Right lobe of liver (tissue), 6 donors: ENCODE measurements around the gene PCED1B. TPM values are rescaled to one million over a fixed set of nuclear protein-coding genes. Genes with fewer than 3 reads are reported as not detected.
A peak's percentile ranks its signal among the peaks of the same experiment; 100 is the strongest.

ENCODE experiments used
- ATAC-seq, 4 donors: fragments of 200-7000 bp; cut with Tn5 transposase; one replicate each; pipeline ENCODE4 v1.9.1; 2020; ENCODE audit warnings: mild to moderate bottlenecking in 4 of 4, moderate library complexity in 4 of 4
- DNase-seq, 3 donors: peaks; one replicate each; pipeline ENCODE4 v3.0.0-alpha.2; 2020
- H3K27ac ChIP-seq, 3 donors: fragments of 200-600 bp; one replicate each; pipeline ENCODE4 v1.8.0; 2022
- H3K27me3 ChIP-seq, 2 donors: fragments of 200-600 bp; one replicate each; pipeline ENCODE4 v1.8.0; 2022
- H3K36me3 ChIP-seq, 4 donors: fragments of 200-600 bp; sonication (generic) in 1 of 4; one replicate each; pipeline versions ENCODE4 v1.5.1 to v1.8.0; 2017 to 2022; ENCODE audit warnings: control low read depth in 1 of 4
- H3K4me1 ChIP-seq, 4 donors: fragments of 200-600 bp; sonication (generic) in 1 of 4; one replicate each; pipeline versions ENCODE4 v1.5.1 to v1.8.0; 2017 to 2022; ENCODE audit warnings: control low read depth in 1 of 4
- H3K4me3 ChIP-seq, 3 donors: fragments of 200-600 bp; one replicate each; pipeline ENCODE4 v1.8.0; 2022
- H3K9me3 ChIP-seq, 4 donors: fragments of 200-600 bp; sonication (generic) in 1 of 4; one replicate each; pipeline versions ENCODE4 v1.5.1 to v1.8.0; 2017 to 2022; ENCODE audit warnings: control low read depth in 1 of 4
- POLR2A ChIP-seq: fragments of 450-650 bp; IDR thresholded peaks from one replicate; pipeline ENCODE4 v1.6.1; 2017; ENCODE audit warnings: antibody characterized with exemption, mild to moderate bottlenecking
- WGBS: methylation state at CpG from one replicate; pipeline ENCODE4 v1.1.6; 2018; ENCODE audit warnings: low coverage, low lambda C conversion rate; ENCODE audit not compliant: insufficient coverage; ENCODE audit errors: missing lambda C conversion rate; 5-methylcytosine and 5-hydroxymethylcytosine counted together
- intact Hi-C, 2 donors: fragments of 100-400 bp; cut with DNase I; formaldehyde crosslinking; loops; one replicate each; pipeline versions ENCODE4 v1.11.2 to v1.14.1; 2022
- total RNA-seq, 6 experiments: library from RNA; depleted of rRNA in 2 of 6; stranded (reverse); fragments of >200 nt in 2 of 6; fragmentation: NEBNext Ultra II Directional in 3 of 6; extraction: Animal tissue kit (Norgen Biotek cat#: 25700) in 3 of 6; gene quantifications; one replicate each; pipeline versions ENCODE4 v1.1.0 to v1.2.4, GENCODE V29; 2016 to 2023
- TF ChIP-seq, protein P1 (sequence below), 4 donors: fragments of 200-600 bp in 3 of 4; fragments of 450-650 bp in 1 of 4; IDR thresholded peaks; one replicate each; pipeline versions ENCODE4 v1.5.1 to v1.8.0; 2016 to 2022; ENCODE audit warnings: antibody characterized with exemption in 4 of 4, mild to moderate bottlenecking in 2 of 4
- donor health status: DM: no; HTN: yes; CAD: no.
- donor health status: DM: no; HTN: no; CAD: no.
- donor health status: DM: no; HTN: no; CAD: no.
- donor health status: DM: no; HTN: yes; CAD: no.
- donor health status: DM: no; HTN: yes; CAD: no.

PCED1B gene
- total RNA-seq, 6 experiments from 2014 or later, result 0.62 to 3.0 (median 1.1) TPM

DNA sequence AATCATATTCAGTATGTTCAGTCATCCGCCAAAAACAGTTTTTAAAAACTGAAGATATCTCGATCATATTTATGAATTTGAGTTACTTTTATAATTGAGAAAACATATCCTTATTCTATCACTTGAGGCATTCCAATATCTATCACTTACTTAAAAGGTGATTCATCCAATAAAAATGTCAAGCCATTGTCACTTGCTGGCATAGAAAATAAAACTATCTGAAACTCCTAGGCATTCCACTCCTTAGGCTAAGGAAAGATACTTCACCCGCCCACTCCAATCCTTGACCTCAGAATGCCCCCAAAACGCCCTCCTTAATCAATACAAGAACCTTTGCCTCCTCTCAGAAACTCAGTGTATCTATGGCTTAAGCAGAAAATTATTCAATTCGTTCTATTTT is 51.6 kb downstream of the PCED1B start:
- DNase-seq, result no peak

GRCh38 chr12:47134005-47134404 is 54.6 kb downstream of the PCED1B start:
- Histone ChIP-seq H3K9me3 (no peaks in the 10 kb centered on the region), H3K4me3 (no peak overlapping the region), H3K27ac (no peak overlapping the region), H3K4me1 (no peaks in the 10 kb centered on the region), H3K27me3 (no peaks in the 10 kb centered on the region), H3K36me3 (no peaks in the 10 kb centered on the region)
- TF ChIP-seq, protein P1, sequence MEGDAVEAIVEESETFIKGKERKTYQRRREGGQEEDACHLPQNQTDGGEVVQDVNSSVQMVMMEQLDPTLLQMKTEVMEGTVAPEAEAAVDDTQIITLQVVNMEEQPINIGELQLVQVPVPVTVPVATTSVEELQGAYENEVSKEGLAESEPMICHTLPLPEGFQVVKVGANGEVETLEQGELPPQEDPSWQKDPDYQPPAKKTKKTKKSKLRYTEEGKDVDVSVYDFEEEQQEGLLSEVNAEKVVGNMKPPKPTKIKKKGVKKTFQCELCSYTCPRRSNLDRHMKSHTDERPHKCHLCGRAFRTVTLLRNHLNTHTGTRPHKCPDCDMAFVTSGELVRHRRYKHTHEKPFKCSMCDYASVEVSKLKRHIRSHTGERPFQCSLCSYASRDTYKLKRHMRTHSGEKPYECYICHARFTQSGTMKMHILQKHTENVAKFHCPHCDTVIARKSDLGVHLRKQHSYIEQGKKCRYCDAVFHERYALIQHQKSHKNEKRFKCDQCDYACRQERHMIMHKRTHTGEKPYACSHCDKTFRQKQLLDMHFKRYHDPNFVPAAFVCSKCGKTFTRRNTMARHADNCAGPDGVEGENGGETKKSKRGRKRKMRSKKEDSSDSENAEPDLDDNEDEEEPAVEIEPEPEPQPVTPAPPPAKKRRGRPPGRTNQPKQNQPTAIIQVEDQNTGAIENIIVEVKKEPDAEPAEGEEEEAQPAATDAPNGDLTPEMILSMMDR (IDR thresholded peaks at IDR 0.05), result no peak
- no peak for TF ChIP-seq POLR2A
- intact Hi-C loops, result no loop called here
- ATAC-seq (no peak), DNase-seq (no peak)
- 52% methylated on average over 3 of the region's 3 CpGs for WGBS

More for the DNA sequence above, 51.6 kb downstream of the PCED1B start:
- no peak for ATAC-seq
- Histone ChIP-seq H3K27ac (no peak overlapping the region), H3K9me3 (no peaks in the 10 kb centered on the region), H3K27me3 (no peaks in the 10 kb centered on the region), H3K4me3 (no peak overlapping the region), H3K36me3 (no peaks in the 10 kb centered on the region), H3K4me1 (no peaks in the 10 kb centered on the region)
- intact Hi-C loops, result no loop called here
- TF ChIP-seq POLR2A, result no peak
- TF ChIP-seq, protein P1 (IDR thresholded peaks at IDR 0.05), result no peak
- 81% methylated on average over 5 of the region's 5 CpGs for WGBS

GRCh38 chr12:47135578-47135977 is 56.2 kb downstream of the PCED1B start:
- TF ChIP-seq, protein P1 (IDR thresholded peaks at IDR 0.05), result no peak
- no peak for TF ChIP-seq POLR2A
- Histone ChIP-seq H3K4me1 (no peaks in the 10 kb centered on the region), H3K27ac (no peak overlapping the region), H3K27me3 (no peaks in the 10 kb centered on the region), H3K9me3 (no peaks in the 10 kb centered on the region), H3K4me3 (no peak overlapping the region), H3K36me3 (no peaks in the 10 kb centered on the region)
- ATAC-seq (no peak), DNase-seq (no peak)
- 86% methylated on average over 5 of the region's 7 CpGs for WGBS
- intact Hi-C loops, result no loop called here

DNA sequence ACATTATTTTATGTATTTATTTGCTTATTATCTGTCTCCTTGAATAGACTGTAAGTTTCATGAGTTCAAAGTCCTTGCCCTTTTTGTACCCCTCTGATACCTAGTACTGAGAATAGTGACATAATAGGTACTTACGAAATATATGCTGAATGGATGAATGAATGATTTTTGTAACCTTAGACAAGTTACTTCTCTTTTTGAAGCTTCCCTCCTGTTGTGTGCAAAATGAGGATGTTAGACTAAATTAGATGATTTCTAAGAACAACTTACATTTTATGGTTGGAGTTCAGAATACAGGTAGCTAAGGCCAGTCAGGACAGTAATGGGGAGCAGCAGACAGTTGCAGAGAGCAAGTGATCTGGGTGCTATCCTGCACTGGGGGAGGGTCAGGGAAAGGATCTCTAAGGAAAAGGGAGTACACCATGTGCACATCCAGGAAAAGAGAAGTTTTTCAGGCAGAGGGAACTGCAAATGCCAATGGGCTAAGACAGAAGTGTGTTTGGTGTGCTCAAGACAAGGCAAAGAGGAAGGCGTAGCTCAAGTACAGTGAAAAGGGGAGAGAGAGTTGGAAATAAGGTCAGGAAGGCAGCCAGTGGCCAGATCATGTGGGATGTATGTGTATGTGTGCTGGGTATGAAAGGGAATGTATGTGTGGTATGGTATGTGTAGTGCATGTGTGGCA is 59.7 kb downstream of the PCED1B start:
- ATAC-seq, result peak in 1 of 4 donors; percentile 37
- intact Hi-C loops, result no loop called here
- TF ChIP-seq, protein P1 (IDR thresholded peaks at IDR 0.05), result no peak
- no peak for TF ChIP-seq POLR2A
- no peaks in the 10 kb centered on the region for H3K4me1 ChIP-seq
- H3K27ac ChIP-seq, result no peak overlapping the region
- H3K27me3 ChIP-seq, result no peaks in the 10 kb centered on the region
- H3K36me3 ChIP-seq, result no peaks in the 10 kb centered on the region
- no peak for DNase-seq
- H3K4me3 ChIP-seq, result no peak overlapping the region
- 70% methylated on average over 2 of the region's 2 CpGs for WGBS
- no peaks in the 10 kb centered on the region for H3K9me3 ChIP-seq

- no peaks in the 10 kb centered on the region for H3K4me1 ChIP-seq
- H3K36me3 ChIP-seq, result no peaks in the 10 kb centered on the region
- H3K27ac ChIP-seq, result no peak overlapping the region
- H3K27me3 ChIP-seq, result no peaks in the 10 kb centered on the region
- intact Hi-C loops, result no loop called here
- ATAC-seq, result no peak
- DNase-seq, result no peak
- H3K9me3 ChIP-seq, result no peaks in the 10 kb centered on the region
- TF ChIP-seq, protein P1 (IDR thresholded peaks at IDR 0.05), result no peak
- no peak for TF ChIP-seq POLR2A
- no peak overlapping the region for H3K4me3 ChIP-seq
Measured at GRCh38 chr12:47141459-47141858, 62.0 kb downstream of the PCED1B start.
